Left forelimb (tissue), 1 donor: ENCODE results near the gene ADAM23.

Experiments
- DNase-seq: peaks from one replicate; pipeline ENCODE4 v3.0.0-alpha.2; 2018; ENCODE audit warnings: low spot score

ADAM23 gene

GRCh38 chr2:206442474-206442832 is 879 bp upstream of the ADAM23 start:
- DNase-seq = no peak

GRCh38 chr2:206443735-206444527 is 599 bp downstream of the ADAM23 start:
- no peak for DNase-seq

GRCh38 chr2:206445948-206446347 is 2.6 kb downstream of the ADAM23 start:
- DNase-seq = no peak

GRCh38 chr2:206452242-206452641 is 8.9 kb downstream of the ADAM23 start:
- no peak for DNase-seq

- no peak for DNase-seq
Measured at GRCh38 chr2:206452750-206453149, 9.4 kb downstream of the ADAM23 start.

GRCh38 chr2:206456078-206456754 is 12.9 kb downstream of the ADAM23 start:
- DNase-seq = no peak

GRCh38 chr2:206457188-206457634 is 13.9 kb downstream of the ADAM23 start:
- no peak for DNase-seq

- no peak for DNase-seq
Measured at GRCh38 chr2:206462240-206462854, 19.0 kb downstream of the ADAM23 start.

GRCh38 chr2:206463685-206464084 is 20.4 kb downstream of the ADAM23 start:
- DNase-seq = no peak

- DNase-seq = no peak
Measured at GRCh38 chr2:206464597-206464996, 21.3 kb downstream of the ADAM23 start.

- no peak for DNase-seq
Measured at GRCh38 chr2:206471524-206472062, 28.3 kb downstream of the ADAM23 start.

- DNase-seq = no peak
Measured at GRCh38 chr2:206472094-206472493, 28.8 kb downstream of the ADAM23 start.

GRCh38 chr2:206474099-206474498 is 30.8 kb downstream of the ADAM23 start:
- no peak for DNase-seq

- no peak for DNase-seq
Measured at GRCh38 chr2:206477296-206477695, 34.0 kb downstream of the ADAM23 start.

- no peak for DNase-seq
Measured at GRCh38 chr2:206478340-206478739, 35.0 kb downstream of the ADAM23 start.

- DNase-seq = no peak
Measured at GRCh38 chr2:206480161-206480560, 36.8 kb downstream of the ADAM23 start.

GRCh38 chr2:206480620-206481019 is 37.3 kb downstream of the ADAM23 start:
- no peak for DNase-seq

- no peak for DNase-seq
Measured at GRCh38 chr2:206481056-206481455, 37.7 kb downstream of the ADAM23 start.

GRCh38 chr2:206482123-206482522 is 38.8 kb downstream of the ADAM23 start:
- no peak for DNase-seq

- no peak for DNase-seq
Measured at GRCh38 chr2:206482633-206483032, 39.3 kb downstream of the ADAM23 start.

- DNase-seq = no peak
Measured at GRCh38 chr2:206488053-206488452, 44.7 kb downstream of the ADAM23 start.

GRCh38 chr2:206488623-206489022 is 45.3 kb downstream of the ADAM23 start:
- no peak for DNase-seq

GRCh38 chr2:206494061-206494460 is 50.7 kb downstream of the ADAM23 start:
- DNase-seq = no peak
